DOHH2 (cell line): ENCODE measurements around the gene BCKDHA.

Experiments used
- CTCF ChIP-seq: fragments of 200-600 bp; sonication (generic); IDR thresholded peaks from one replicate; pipeline ENCODE4 v1.5.1; 2014; ENCODE audit warnings: antibody characterized with exemption, mild to moderate bottlenecking, low read depth, low read length; ENCODE audit not compliant: poor library complexity, severe bottlenecking
- EZH2phosphoT487 ChIP-seq: fragments of 200-600 bp; sonication (generic); IDR thresholded peaks from 2 replicates; pipeline ENCODE4 v1.6.1; 2017; ENCODE audit warnings: borderline replicate concordance, mild to moderate bottlenecking, antibody characterized with exemption, low read length, moderate library complexity, mixed read lengths

GRCh38 chr19:41363753-41364523, 33.7 kb upstream of the BCKDHA start, which contains the start of gene B9D2:
- TF ChIP-seq CTCF (no peak), EZH2phosphoT487 (no peak)
